H1 (cell line): ENCODE data around the gene ARHGAP6. TPM values are rescaled to one million over a fixed set of nuclear protein-coding genes. Genes with fewer than 3 reads are reported as not detected.

Experiments
- CTCF ChIA-PET: fragments of 300-600 bp; sonication (Branson Sonifier 250); formaldehyde crosslinking; loops from one replicate; lab custom pipeline; 2021; ENCODE audit not compliant: partially characterized antibody; lab: Charles Lee
- POLR2A ChIA-PET: fragments of 300-600 bp; sonication (Branson Sonifier 250); formaldehyde crosslinking; loops from one replicate; lab custom pipeline; 2021; ENCODE audit warnings: inconsistent platforms; ENCODE audit not compliant: partially characterized antibody; lab: Charles Lee
- DNase-seq, 2 experiments: peaks; one replicate each; pipeline versions ENCODE4 v3.0.0 to v3.0.0-alpha.2; 2010 to 2022; ENCODE audit warnings: low spot score in 2 of 2, low read depth in 1 of 2, mixed read lengths in 1 of 2
- FAIRE-seq: peaks from 2 replicates; lab custom pipeline; 2011; peaks lifted over from hg19 to GRCh38; lab: Jason Lieb, UNC
- H2AFZ ChIP-seq: 2 replicates; pipeline ENCODE4 v1.8.1; 2012; ENCODE audit warnings: low read length, inconsistent platforms
- H2AK5ac ChIP-seq: 2 replicates; pipeline ENCODE4 v1.6.1; 2013; ENCODE audit warnings: low read depth, low read length
- H2BK120ac ChIP-seq: replicated peaks from 2 replicates; pipeline ENCODE3; 2013; ENCODE audit warnings: low read depth, low read length, inconsistent platforms
- H2BK12ac ChIP-seq: 2 replicates; pipeline ENCODE4 v1.6.1; 2013; ENCODE audit warnings: low read depth, low read length
- H2BK15ac ChIP-seq: 2 replicates; pipeline ENCODE4 v1.6.1; 2013; ENCODE audit warnings: low read length
- H2BK20ac ChIP-seq: 2 replicates; pipeline ENCODE4 v1.6.1; 2013; ENCODE audit warnings: low read length
- H2BK5ac ChIP-seq: 2 replicates; pipeline ENCODE4 v1.6.1; 2013; ENCODE audit warnings: low read depth, low read length
- H3K14ac ChIP-seq: 2 replicates; pipeline ENCODE4 v1.6.1; 2013; ENCODE audit warnings: inconsistent platforms; ENCODE audit not compliant: insufficient read length
- H3K18ac ChIP-seq: 2 replicates; pipeline ENCODE4 v1.6.1; 2013; ENCODE audit warnings: low read length; ENCODE audit errors: extremely low read depth
- H3K23ac ChIP-seq: 2 replicates; pipeline ENCODE4 v1.6.1; 2013; ENCODE audit warnings: inconsistent platforms; ENCODE audit not compliant: insufficient read length
- H3K23me2 ChIP-seq: 2 replicates; pipeline ENCODE4 v1.6.1; 2013; ENCODE audit warnings: low read depth, low read length
- H3K27ac ChIP-seq: 2 replicates; pipeline ENCODE4 v1.6.1; 2011; ENCODE audit warnings: low read depth, low read length, inconsistent platforms
- H3K27me3 ChIP-seq, 4 experiments: replicated peaks in 1 of 4; 1 replicate in 1 of 4; 2 replicates in 3 of 4; pipeline versions ENCODE4 v1.6.1 to v1.8.1; 2011 to 2013; ENCODE audit warnings: low read length in 3 of 4, mild to moderate bottlenecking in 3 of 4, inconsistent platforms in 2 of 4, mixed read lengths in 2 of 4, moderate library complexity in 1 of 4; ENCODE audit not compliant: control insufficient read depth in 3 of 4, insufficient read depth in 3 of 4; ENCODE audit errors: extremely low read depth in 1 of 4
- H3K36me3 ChIP-seq, 4 experiments: 2 replicates each; pipeline versions ENCODE4 v1.6.1 to v1.8.1; 2011 to 2013; ENCODE audit warnings: mild to moderate bottlenecking in 4 of 4, low read length in 3 of 4, moderate library complexity in 2 of 4, control low read depth in 1 of 4, inconsistent platforms in 1 of 4; ENCODE audit not compliant: insufficient read depth in 4 of 4, control insufficient read depth in 2 of 4
- H3K4ac ChIP-seq: replicated peaks from 2 replicates; pipeline ENCODE3; 2013; ENCODE audit warnings: low read length, low read depth, mixed read lengths, inconsistent platforms; ENCODE audit not compliant: insufficient read length
- H3K4me1 ChIP-seq, 4 experiments: replicated peaks in 1 of 4; 1 replicate in 1 of 4; 2 replicates in 3 of 4; pipeline versions ENCODE4 v1.6.1 to v1.8.1; 2011 to 2013; ENCODE audit warnings: low read length in 3 of 4, inconsistent platforms in 2 of 4, mixed read lengths in 1 of 4; ENCODE audit not compliant: insufficient read depth in 4 of 4, control insufficient read depth in 3 of 4
- H3K4me2 ChIP-seq, 2 experiments: 2 replicates each; pipeline versions ENCODE4 v1.6.1 to v1.8.1; 2011 to 2013; ENCODE audit warnings: low read depth in 2 of 2, low read length in 2 of 2, control low read depth in 1 of 2, inconsistent platforms in 1 of 2, mild to moderate bottlenecking in 1 of 2; ENCODE audit not compliant: insufficient read depth in 1 of 2
- H3K4me3 ChIP-seq, 4 experiments: fragments of 200-600, 300-600 bp in 1 of 4; sonication (generic), shearing (Covaris generic), sonication (Bioruptor Twin) in 1 of 4; 2 replicates each; pipeline versions ENCODE4 v1.5.1 to v1.8.1; 2011 to 2016; ENCODE audit warnings: low read length in 4 of 4, low read depth in 3 of 4, control low read depth in 2 of 4, inconsistent platforms in 2 of 4, mild to moderate bottlenecking in 2 of 4, mixed read lengths in 1 of 4, moderate library complexity in 1 of 4; ENCODE audit not compliant: insufficient read depth in 2 of 4; ENCODE audit errors: extremely low read depth in 1 of 4
- H3K56ac ChIP-seq: replicated peaks from 2 replicates; pipeline ENCODE3; 2013; ENCODE audit warnings: low read depth, mild to moderate bottlenecking, mixed read lengths, low read length, inconsistent platforms; ENCODE audit not compliant: insufficient read length
- H3K79me1 ChIP-seq: 2 replicates; pipeline ENCODE4 v1.6.1; 2013; ENCODE audit warnings: low read depth, low read length, control low read depth
- H3K79me2 ChIP-seq, 2 experiments: 2 replicates each; pipeline versions ENCODE4 v1.6.1 to v1.8.1; 2012 to 2013; ENCODE audit warnings: low read length in 2 of 2, mild to moderate bottlenecking in 2 of 2, inconsistent platforms in 1 of 2; ENCODE audit not compliant: insufficient read depth in 2 of 2, control insufficient read depth in 1 of 2
- H3K9ac ChIP-seq, 4 experiments: replicated peaks in 1 of 4; 1 replicate in 1 of 4; 2 replicates in 3 of 4; pipeline versions ENCODE4 v1.6.1 to v1.8.1; 2011 to 2013; ENCODE audit warnings: low read depth in 3 of 4, low read length in 3 of 4, control low read depth in 2 of 4, mild to moderate bottlenecking in 2 of 4, moderate library complexity in 2 of 4, inconsistent platforms in 1 of 4; ENCODE audit errors: extremely low read depth in 1 of 4
- H3K9me3 ChIP-seq, 2 experiments: 2 replicates each; pipeline versions ENCODE4 v1.6.1 to v1.8.1; 2012 to 2013; ENCODE audit warnings: mild to moderate bottlenecking in 2 of 2, moderate library complexity in 2 of 2, control low read depth in 1 of 2, inconsistent platforms in 1 of 2, low read depth in 1 of 2, low read length in 1 of 2, mixed read lengths in 1 of 2; ENCODE audit not compliant: insufficient read depth in 2 of 2
- H4K20me1 ChIP-seq, 2 experiments: replicated peaks in 1 of 2; 2 replicates each; pipeline versions ENCODE3 to v1.8.1; 2011 to 2013; ENCODE audit warnings: inconsistent platforms in 2 of 2, low read length in 2 of 2, mild to moderate bottlenecking in 1 of 2; ENCODE audit not compliant: insufficient read depth in 2 of 2, control insufficient read depth in 1 of 2
- H4K5ac ChIP-seq: 2 replicates; pipeline ENCODE4 v1.6.1; 2013; ENCODE audit warnings: low read length, low read depth, mixed read lengths, inconsistent platforms; ENCODE audit not compliant: insufficient read length
- H4K8ac ChIP-seq: 2 replicates; pipeline ENCODE4 v1.8.0; 2013; ENCODE audit warnings: mild to moderate bottlenecking, moderate library complexity, low read length, inconsistent platforms; ENCODE audit not compliant: insufficient read depth; ENCODE audit errors: extremely low read depth
- H4K91ac ChIP-seq: replicated peaks from 2 replicates; pipeline ENCODE3; 2013; ENCODE audit warnings: low read length, mixed read lengths, inconsistent platforms; ENCODE audit not compliant: insufficient read length
- TCF12 ChIP-seq: IDR thresholded peaks from 2 replicates; pipeline ENCODE4 v1.6.1; 2011; ENCODE audit warnings: low read depth, mild to moderate bottlenecking, low read length
- WGBS, 2 experiments: shearing (Covaris generic) in 1 of 2; methylation state at CpG; one replicate each; pipeline versions ENCODE4 v1.1.6 to v1.1.7; 2013 to 2015; ENCODE audit warnings: low lambda C conversion rate in 2 of 2, mixed read lengths in 2 of 2, inconsistent platforms in 1 of 2, low coverage in 1 of 2, missing lambda C conversion rate in 1 of 2; ENCODE audit not compliant: insufficient replicate concordance in 2 of 2, insufficient coverage in 1 of 2, insufficient read length in 1 of 2; ENCODE audit errors: extremely low coverage in 1 of 2, missing lambda C conversion rate in 1 of 2; 5-methylcytosine and 5-hydroxymethylcytosine counted together
- polyA plus RNA-seq, 7 experiments: library from polyadenylated mRNA; depleted of rRNA in 3 of 7; stranded (reverse) in 5 of 7; unstranded in 2 of 7; fragments of >200 nt in 5 of 7; fragments of 200-250 nt in 2 of 7; gene quantifications; 1 replicate in 5 of 7; 2 replicates in 1 of 7; 4 replicates in 1 of 7; pipeline versions ENCODE4 v1.2.1 to v1.2.3, GENCODE V29; 2011 to 2013; ENCODE audit warnings: missing spikeins in 2 of 7, mixed read lengths in 2 of 7
- total RNA-seq: library from RNA; stranded (reverse); fragmentation: NEBNext Ultra II Directional; extraction: Animal tissue kit (Norgen Biotek cat#: 25700); gene quantifications from 2 replicates; pipeline ENCODE4 v1.2.1, GENCODE V29; 2021

ARHGAP6 gene
- total and polyA plus RNA-seq, 2 of the 8 experiments (the other 6 are each of a cell fraction or from before 2014, with no cell fraction given): 0.35 to 0.82 TPM

GRCh38 chrX:11703855-11704254 lies 38.1 kb upstream of the ARHGAP6 start:
- DNase-seq (no peak), FAIRE-seq (no peak)
- no peak overlapping the region for H3K23ac ChIP-seq
- H3K4me1 ChIP-seq: no peaks in the 10 kb centered on the region
- H3K23me2 ChIP-seq: no peaks in the 10 kb centered on the region
- no peaks in the 10 kb centered on the region for H3K9me3 ChIP-seq
- H2BK20ac ChIP-seq: no peak overlapping the region
- H4K5ac ChIP-seq: no peak overlapping the region
- H3K4me3 ChIP-seq: no peak overlapping the region
- no peak overlapping the region for H3K9ac ChIP-seq
- no peak overlapping the region for H3K4me2 ChIP-seq
- no peaks in the 10 kb centered on the region for H3K79me1 ChIP-seq
- no peak overlapping the region for H4K8ac ChIP-seq
- POLR2A ChIA-PET: no interaction called here
- TF ChIP-seq TCF12: no peak
- CTCF ChIA-PET: no interaction called here
- no peak overlapping the region for H4K91ac ChIP-seq
- H3K4ac ChIP-seq: no peak overlapping the region
- no peak overlapping the region for H3K14ac ChIP-seq
- H2AK5ac ChIP-seq: no peak overlapping the region
- H2AFZ ChIP-seq: no peak overlapping the region
- H2BK5ac ChIP-seq: no peak overlapping the region
- H3K27me3 ChIP-seq: no peaks in the 10 kb centered on the region
- no peak overlapping the region for H3K56ac ChIP-seq
- 98% methylated on average over 9 of the region's 10 CpGs; no CpG with 5 or more reads in 1 of the 2 experiments for WGBS, 2 experiments
- no peaks in the 10 kb centered on the region for H4K20me1 ChIP-seq
- H3K18ac ChIP-seq: no peak overlapping the region
- no peak overlapping the region for H2BK120ac ChIP-seq
- H3K79me2 ChIP-seq: no peaks in the 10 kb centered on the region
- no peak overlapping the region for H2BK15ac ChIP-seq
- H3K36me3 ChIP-seq: no peaks in the 10 kb centered on the region
- no peak overlapping the region for H2BK12ac ChIP-seq
- no peak overlapping the region for H3K27ac ChIP-seq
